Smooth muscle cell (in vitro differentiated cells): Measurements from ENCODE around the gene LYZL1. TPM values are rescaled to one million over a fixed set of nuclear protein-coding genes. Genes with fewer than 3 reads are reported as not detected.
"Not testable (repeated sequence)": the region's sequence is repeated elsewhere in the genome, so short reads cannot be mapped to it uniquely, and the experiment has no call there.

Experiments
- DNase-seq: peaks from one replicate; lab custom pipeline; 2025; ENCODE audit not compliant: unreplicated experiment; lab: John Stamatoyannopoulos, UW
- H2AFZ ChIP-seq: fragments of 200-600 bp; sonication (generic); 2 replicates; pipeline ENCODE4 v1.6.0; 2016; ENCODE audit warnings: antibody characterized with exemption, low read depth, mild to moderate bottlenecking
- H3F3A ChIP-seq: fragments of 200-600 bp; sonication (generic); 2 replicates; pipeline ENCODE4 v1.6.0; 2017; ENCODE audit warnings: antibody characterized with exemption, low read depth
- H3K27ac ChIP-seq: fragments of 200-600 bp; sonication (generic); 2 replicates; pipeline ENCODE4 v1.5.1; 2016; ENCODE audit warnings: low read depth, mild to moderate bottlenecking
- H3K27me3 ChIP-seq: fragments of 200-600 bp; sonication (generic); 2 replicates; pipeline ENCODE4 v1.6.1; 2016; ENCODE audit warnings: low read depth, mild to moderate bottlenecking
- H3K36me3 ChIP-seq: fragments of 200-600 bp; sonication (generic); 2 replicates; pipeline ENCODE4 v1.5.1; 2016; ENCODE audit warnings: low read depth
- H3K4me1 ChIP-seq: fragments of 200-600 bp; sonication (generic); 2 replicates; pipeline ENCODE4 v1.5.1; 2016; ENCODE audit warnings: low read depth
- H3K4me2 ChIP-seq: fragments of 200-600 bp; sonication (generic); 2 replicates; pipeline ENCODE4 v1.6.0; 2016; ENCODE audit warnings: mild to moderate bottlenecking
- H3K4me3 ChIP-seq: fragments of 200-600 bp; sonication (generic); 2 replicates; pipeline ENCODE4 v1.5.1; 2016; ENCODE audit warnings: mild to moderate bottlenecking
- H3K79me2 ChIP-seq: fragments of 200-600 bp; sonication (generic); 2 replicates; pipeline ENCODE4 v1.6.0; 2016; ENCODE audit warnings: low read depth, mild to moderate bottlenecking
- H3K9ac ChIP-seq: fragments of 200-600 bp; sonication (generic); 2 replicates; pipeline ENCODE4 v1.6.0; 2016; ENCODE audit warnings: low read depth
- H3K9me3 ChIP-seq: fragments of 200-600 bp; sonication (generic); replicated peaks from 2 replicates; pipeline ENCODE4 v1.5.1; 2016; ENCODE audit warnings: low read depth
- H4K20me1 ChIP-seq: fragments of 200-600 bp; sonication (generic); 2 replicates; pipeline ENCODE4 v1.6.0; 2016; ENCODE audit warnings: low read depth
- WGBS: methylation state at CpG from one replicate; pipeline ENCODE4 v1.1.7; 2016; ENCODE audit warnings: low lambda C conversion rate; 5-methylcytosine and 5-hydroxymethylcytosine counted together
- polyA plus RNA-seq: library from polyadenylated mRNA; unstranded; fragments of >200 nt; fragmentation: Nextera tagmentation; extraction: Ambion mirVana; gene quantifications from 2 replicates; pipeline ENCODE4 v1.2.1, GENCODE V29; 2016
- total RNA-seq: library from RNA; depleted of rRNA; stranded (reverse); fragments of >200 nt; gene quantifications from 2 replicates; pipeline ENCODE4 v1.2.3, GENCODE V29; 2014
- TF ChIP-seq, protein P1 (sequence below): fragments of 200-600 bp; sonication (generic); IDR thresholded peaks from 2 replicates; pipeline ENCODE4 v1.5.1; 2017; ENCODE audit warnings: borderline replicate concordance, mild to moderate bottlenecking, antibody characterized with exemption; ENCODE audit not compliant: insufficient read depth, poor library complexity, severe bottlenecking

LYZL1 gene
- total and polyA plus RNA-seq, 2 experiments from 2014 or later, result not detected

DNA sequence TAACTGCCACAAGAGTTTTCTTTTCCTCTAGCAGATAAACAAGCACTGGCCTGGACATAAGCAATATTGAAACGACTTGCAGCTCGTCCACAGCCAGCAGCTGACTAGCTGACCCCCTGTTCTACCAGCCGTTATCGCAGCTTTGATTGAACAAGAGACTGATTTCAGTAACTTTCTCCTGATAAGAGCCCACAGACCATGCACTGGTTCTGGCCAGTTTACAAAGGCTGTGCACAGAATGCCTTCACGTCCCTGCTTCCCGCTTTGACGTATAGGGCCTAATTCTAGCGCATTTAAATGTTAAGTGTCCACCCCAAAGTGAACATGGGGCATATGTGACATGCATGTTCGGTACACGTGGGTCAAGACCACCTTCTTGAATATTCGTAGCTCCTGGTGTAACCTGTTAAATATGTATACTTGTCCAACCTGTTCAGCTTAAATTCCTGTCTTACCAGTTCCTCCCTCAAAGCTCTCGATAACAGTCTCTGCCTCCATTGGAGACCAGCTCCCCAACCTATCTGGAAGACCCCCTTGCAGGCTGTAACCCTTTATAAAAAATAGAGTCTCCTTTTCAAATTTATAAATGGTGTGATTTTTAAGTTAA lies 69.2 kb downstream of the LYZL1 start:
- Histone ChIP-seq H3K27ac (no peak overlapping the region), H3K27me3 (no peaks in the 10 kb centered on the region), H3K4me1 (peaks cover 3% of the 10 kb centered on the region), H3K4me3 (no peak overlapping the region), H3F3A (no peaks in the 10 kb centered on the region), H3K9me3 (no peaks in the 10 kb centered on the region), H3K79me2 (no peaks in the 10 kb centered on the region), H3K4me2 (peak overlapping the region; percentile 28), H2AFZ (peak overlapping the region; percentile 16), H4K20me1 (no peaks in the 10 kb centered on the region), H3K36me3 (no peaks in the 10 kb centered on the region), H3K9ac (no peak overlapping the region)
- TF ChIP-seq, protein P1, sequence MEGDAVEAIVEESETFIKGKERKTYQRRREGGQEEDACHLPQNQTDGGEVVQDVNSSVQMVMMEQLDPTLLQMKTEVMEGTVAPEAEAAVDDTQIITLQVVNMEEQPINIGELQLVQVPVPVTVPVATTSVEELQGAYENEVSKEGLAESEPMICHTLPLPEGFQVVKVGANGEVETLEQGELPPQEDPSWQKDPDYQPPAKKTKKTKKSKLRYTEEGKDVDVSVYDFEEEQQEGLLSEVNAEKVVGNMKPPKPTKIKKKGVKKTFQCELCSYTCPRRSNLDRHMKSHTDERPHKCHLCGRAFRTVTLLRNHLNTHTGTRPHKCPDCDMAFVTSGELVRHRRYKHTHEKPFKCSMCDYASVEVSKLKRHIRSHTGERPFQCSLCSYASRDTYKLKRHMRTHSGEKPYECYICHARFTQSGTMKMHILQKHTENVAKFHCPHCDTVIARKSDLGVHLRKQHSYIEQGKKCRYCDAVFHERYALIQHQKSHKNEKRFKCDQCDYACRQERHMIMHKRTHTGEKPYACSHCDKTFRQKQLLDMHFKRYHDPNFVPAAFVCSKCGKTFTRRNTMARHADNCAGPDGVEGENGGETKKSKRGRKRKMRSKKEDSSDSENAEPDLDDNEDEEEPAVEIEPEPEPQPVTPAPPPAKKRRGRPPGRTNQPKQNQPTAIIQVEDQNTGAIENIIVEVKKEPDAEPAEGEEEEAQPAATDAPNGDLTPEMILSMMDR, result no peak
- no peak for DNase-seq
- 57% methylated on average over 12 of the region's 12 CpGs for WGBS

DNA sequence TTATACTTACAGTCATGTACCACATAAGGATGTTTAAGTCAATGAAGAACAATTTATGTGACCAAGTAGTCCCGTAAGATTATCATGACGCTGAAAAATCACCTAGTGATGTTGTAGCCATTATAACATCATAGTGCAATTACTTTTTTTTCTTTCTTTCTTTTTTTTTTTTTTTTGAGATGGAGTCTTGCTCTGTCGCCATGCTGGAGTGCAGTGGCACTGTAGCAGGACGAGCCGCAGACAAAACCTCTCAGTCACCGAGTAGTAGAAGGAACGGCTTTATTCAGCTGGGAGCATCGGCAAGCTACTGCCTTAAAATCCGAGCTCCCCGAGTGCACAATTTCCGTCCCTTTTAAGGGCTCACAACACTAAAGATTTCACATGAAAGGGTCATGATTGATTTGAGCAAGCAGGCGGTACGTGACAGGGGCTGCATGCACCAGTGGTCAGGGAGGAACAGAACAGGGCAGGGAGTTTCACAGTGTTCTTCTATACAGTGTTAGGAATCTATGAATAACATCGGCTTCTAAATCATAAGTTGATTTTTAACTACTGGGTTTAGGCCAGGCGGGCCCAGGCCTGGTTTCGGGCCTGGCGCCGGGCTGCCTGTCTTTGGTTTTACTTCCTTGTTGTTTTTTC lies 71.5 kb downstream of the LYZL1 start:
- 88% methylated on average over 18 of the region's 18 CpGs for WGBS
- not testable (repeated sequence) for H4K20me1 ChIP-seq, H3K4me1 ChIP-seq, H2AFZ ChIP-seq, H3K9me3 ChIP-seq, H3K36me3 ChIP-seq, H3K4me2 ChIP-seq, H3K9ac ChIP-seq, H3K27me3 ChIP-seq, H3K79me2 ChIP-seq, H3K27ac ChIP-seq, H3F3A ChIP-seq, H3K4me3 ChIP-seq, DNase-seq
